Measurements from ENCODE around the gene ATP8A1. TPM values are rescaled to one million over a fixed set of nuclear protein-coding genes. Genes with fewer than 3 reads are reported as not detected.

The ATP8A1 gene
- total and polyA plus RNA-seq, 8 donors, result 21.5 to 60.9 (median 36.6) TPM

DNA sequence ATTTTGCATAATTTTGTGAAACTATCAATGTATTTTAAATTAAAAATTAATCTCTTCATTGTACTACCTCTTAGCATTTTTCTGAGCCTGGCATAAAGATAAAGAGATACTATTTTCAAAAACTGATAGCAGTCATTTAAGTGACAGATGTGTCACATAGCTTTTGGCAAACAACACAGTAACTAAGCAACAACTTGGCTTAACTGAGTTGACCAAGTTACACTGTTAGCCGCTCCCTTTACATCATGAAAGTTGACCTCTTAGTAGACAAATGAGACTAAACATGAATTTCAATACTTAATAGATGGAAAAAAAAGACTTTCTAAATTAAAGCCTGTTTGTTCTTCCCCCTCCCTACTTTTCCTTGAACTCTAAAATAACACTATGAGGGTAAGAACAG is 62.0 kb downstream of the ATP8A1 start:
- TF ChIP-seq, protein P1, sequence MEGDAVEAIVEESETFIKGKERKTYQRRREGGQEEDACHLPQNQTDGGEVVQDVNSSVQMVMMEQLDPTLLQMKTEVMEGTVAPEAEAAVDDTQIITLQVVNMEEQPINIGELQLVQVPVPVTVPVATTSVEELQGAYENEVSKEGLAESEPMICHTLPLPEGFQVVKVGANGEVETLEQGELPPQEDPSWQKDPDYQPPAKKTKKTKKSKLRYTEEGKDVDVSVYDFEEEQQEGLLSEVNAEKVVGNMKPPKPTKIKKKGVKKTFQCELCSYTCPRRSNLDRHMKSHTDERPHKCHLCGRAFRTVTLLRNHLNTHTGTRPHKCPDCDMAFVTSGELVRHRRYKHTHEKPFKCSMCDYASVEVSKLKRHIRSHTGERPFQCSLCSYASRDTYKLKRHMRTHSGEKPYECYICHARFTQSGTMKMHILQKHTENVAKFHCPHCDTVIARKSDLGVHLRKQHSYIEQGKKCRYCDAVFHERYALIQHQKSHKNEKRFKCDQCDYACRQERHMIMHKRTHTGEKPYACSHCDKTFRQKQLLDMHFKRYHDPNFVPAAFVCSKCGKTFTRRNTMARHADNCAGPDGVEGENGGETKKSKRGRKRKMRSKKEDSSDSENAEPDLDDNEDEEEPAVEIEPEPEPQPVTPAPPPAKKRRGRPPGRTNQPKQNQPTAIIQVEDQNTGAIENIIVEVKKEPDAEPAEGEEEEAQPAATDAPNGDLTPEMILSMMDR (IDR thresholded peaks at IDR 0.05), result no peak
- H3K27ac ChIP-seq, result no peak overlapping the region
- no peaks in the 10 kb centered on the region for H3K36me3 ChIP-seq
- no peak overlapping the region for H3K4me3 ChIP-seq
- intact Hi-C loops (cut with DNase I), result no loop called here
- ATAC-seq (no peak), DNase-seq (no peak)
- no peaks in the 10 kb centered on the region for H3K9me3 ChIP-seq
- no peaks in the 10 kb centered on the region for H3K4me1 ChIP-seq
- H3K27me3 ChIP-seq, result no peaks in the 10 kb centered on the region

DNA sequence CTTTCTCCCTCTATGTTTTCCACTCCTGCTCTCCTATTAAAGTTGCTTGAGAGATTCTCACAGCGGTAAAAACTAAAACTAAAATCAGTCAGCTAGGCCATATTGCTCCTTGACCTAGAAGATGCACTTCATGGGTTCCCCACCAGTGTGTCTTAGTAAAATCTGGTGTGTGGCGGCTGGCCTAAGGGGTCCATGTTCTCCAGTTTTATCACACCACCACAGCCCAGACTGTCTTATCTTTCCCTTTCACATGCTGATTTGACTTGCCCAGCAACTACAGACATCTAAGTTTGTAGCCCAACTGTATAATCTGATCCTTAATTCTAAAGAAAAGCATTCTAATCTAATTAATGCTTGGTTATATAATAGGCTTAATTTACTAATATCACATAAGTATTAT is 68.0 kb downstream of the ATP8A1 start:
- ATAC-seq, result no peak

DNA sequence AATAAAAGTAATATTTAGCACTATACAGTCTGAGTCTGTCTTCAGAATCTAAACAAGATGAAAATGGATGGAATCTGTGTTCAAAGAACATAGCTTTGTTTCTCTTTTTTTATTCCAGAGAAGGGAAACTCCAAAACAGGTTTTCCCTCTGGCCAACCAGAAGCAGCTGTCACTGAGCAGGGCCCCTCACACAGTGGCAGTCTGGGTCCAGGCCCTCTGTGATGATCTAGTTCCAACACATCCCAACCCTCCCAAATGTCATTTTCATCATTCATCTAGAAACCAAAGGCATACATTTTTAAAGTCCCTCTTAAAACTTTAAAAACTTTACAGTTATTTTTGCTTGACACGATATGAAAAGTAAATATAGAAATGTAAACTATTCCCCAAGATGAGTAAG is 70.1 kb downstream of the ATP8A1 start:
- TF ChIP-seq, protein P1 (IDR thresholded peaks at IDR 0.05), result no peak
- H3K27ac ChIP-seq, result no peak overlapping the region

More for the DNA sequence above, 68.0 kb downstream of the ATP8A1 start:
- no peaks in the 10 kb centered on the region for H3K27me3 ChIP-seq
- no peaks in the 10 kb centered on the region for H3K9me3 ChIP-seq
- H3K4me3 ChIP-seq, result no peak overlapping the region
- TF ChIP-seq, protein P1 (IDR thresholded peaks at IDR 0.05), result no peak
- H3K27ac ChIP-seq, result no peak overlapping the region
- H3K36me3 ChIP-seq, result peaks cover 0 to 14% of the 10 kb centered on the region in 2 donors
- no peaks in the 10 kb centered on the region for H3K4me1 ChIP-seq
- no peak for DNase-seq
- intact Hi-C loops (cut with DNase I), result no loop called here

DNA sequence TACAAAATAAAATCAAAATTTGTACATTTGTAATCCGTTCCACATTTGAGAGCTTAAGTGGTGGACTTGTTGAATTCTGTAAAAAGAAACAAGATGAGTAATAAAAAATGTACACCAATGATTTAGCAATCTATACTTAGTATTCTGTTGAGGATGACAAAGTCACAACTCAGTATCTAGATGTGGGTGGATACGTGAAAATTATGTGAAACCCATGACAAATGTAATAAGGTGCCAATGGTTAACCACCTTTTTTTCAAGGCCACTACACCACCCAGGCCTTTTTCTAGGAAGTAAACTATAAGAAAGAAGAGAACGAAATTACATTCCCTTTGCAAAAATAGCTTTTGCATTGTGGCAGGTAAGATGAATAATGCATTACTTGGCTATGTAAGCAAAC is 77.0 kb downstream of the ATP8A1 start:
- Histone ChIP-seq H3K4me1 (no peaks in the 10 kb centered on the region), H3K9me3 (no peaks in the 10 kb centered on the region), H3K36me3 (peaks cover 0 to 29% of the 10 kb centered on the region in 2 donors), H3K27ac (no peak overlapping the region), H3K4me3 (no peak overlapping the region), H3K27me3 (no peaks in the 10 kb centered on the region)
- no peak for DNase-seq
- TF ChIP-seq, protein P1 (IDR thresholded peaks at IDR 0.05), result no peak
- ATAC-seq, result no peak
- intact Hi-C loops (cut with DNase I), result no loop called here

More for the DNA sequence above, 70.1 kb downstream of the ATP8A1 start:
- no peak overlapping the region for H3K4me3 ChIP-seq
- H3K4me1 ChIP-seq, result no peaks in the 10 kb centered on the region
- DNase-seq (no peak), ATAC-seq (no peak)
- H3K9me3 ChIP-seq, result no peaks in the 10 kb centered on the region
- intact Hi-C loops (cut with DNase I), result no loop called here
- no peaks in the 10 kb centered on the region for H3K27me3 ChIP-seq
- peaks cover 0 to 20% of the 10 kb centered on the region in 2 donors for H3K36me3 ChIP-seq

DNA sequence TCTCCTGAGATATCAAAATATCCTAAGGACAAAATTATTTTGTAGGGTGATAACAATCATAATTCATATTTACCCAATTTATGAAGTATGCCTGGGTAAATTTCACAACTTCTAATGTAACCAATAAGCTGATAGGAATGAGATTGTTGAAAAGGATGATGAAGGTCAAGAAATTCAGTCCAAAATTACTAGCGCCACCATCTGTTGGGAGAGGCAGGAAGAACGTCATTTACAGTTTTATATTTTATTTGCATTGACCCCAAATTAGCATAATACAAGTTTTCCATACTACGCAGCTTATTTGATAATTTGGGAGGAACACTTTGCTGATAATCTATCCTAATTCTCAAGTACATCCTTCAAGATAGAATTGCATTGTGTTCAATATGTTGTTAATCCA is 78.7 kb downstream of the ATP8A1 start:
- TF ChIP-seq, protein P1 (IDR thresholded peaks at IDR 0.05), result no peak
- intact Hi-C loops (cut with DNase I), result no loop called here
- no peak overlapping the region for H3K4me3 ChIP-seq
- DNase-seq, result no peak
- peaks cover 0 to 24% of the 10 kb centered on the region in 2 donors for H3K36me3 ChIP-seq
- H3K9me3 ChIP-seq, result no peaks in the 10 kb centered on the region
- H3K27ac ChIP-seq, result no peak overlapping the region
- ATAC-seq, result no peak
- no peaks in the 10 kb centered on the region for H3K27me3 ChIP-seq
- no peaks in the 10 kb centered on the region for H3K4me1 ChIP-seq
